Caco-2 (cell line): ENCODE results near the gene ACOT11. TPM values are rescaled to one million over a fixed set of nuclear protein-coding genes. Genes with fewer than 3 reads are reported as not detected.

Experiments used
- BruUV-seq: library from RNA; stranded (reverse); fragments of 400-500 nt; replicated peaks from 2 replicates; lab custom pipeline; 2021; lab: Mats Ljungman, UMichigan
- CTCF ChIA-PET: fragments of 300-600 bp; sonication (Branson Sonifier 250); formaldehyde crosslinking; loops from one replicate; lab custom pipeline; 2022; ENCODE audit warnings: antibody characterized with exemption; lab: Charles Lee
- POLR2A ChIA-PET: fragments of 300-600 bp; sonication (Branson Sonifier 250); formaldehyde crosslinking; loops from one replicate; lab custom pipeline; 2022; ENCODE audit warnings: antibody characterized with exemption; lab: Charles Lee
- DNase-seq, 2 experiments: peaks; one replicate each; pipeline versions ENCODE4 v3.0.0 to v3.0.0-alpha.2; 2020 to 2022
- H3K27me3 ChIP-seq: replicated peaks from 2 replicates; pipeline ENCODE4 v1.6.0; 2011; ENCODE audit warnings: low read length; ENCODE audit not compliant: control insufficient read depth, insufficient read depth
- H3K36me3 ChIP-seq: 2 replicates; pipeline ENCODE4 v1.5.1; 2011; ENCODE audit warnings: low read length; ENCODE audit not compliant: control insufficient read depth, insufficient read depth
- H3K4me1 ChIP-seq: fragments of 250-450 bp; sonication (Bioruptor Pico); 2 replicates; pipeline ENCODE4 v1.5.1; 2020; ENCODE audit warnings: mild to moderate bottlenecking
- H3K4me3 ChIP-seq: 2 replicates; pipeline ENCODE4 v1.5.1; 2011; ENCODE audit warnings: low read depth, mild to moderate bottlenecking, control low read depth, low read length
- H3K9me3 ChIP-seq: fragments of 250-450 bp; sonication (Bioruptor Pico); 2 replicates; pipeline ENCODE4 v1.5.1; 2020; ENCODE audit warnings: mild to moderate bottlenecking, moderate library complexity
- H3K27ac Mint-ChIP-seq: one replicate; pipeline ENCODE4 v1.8.0; 2022; ENCODE audit warnings: mixed read lengths; ENCODE audit not compliant: unreplicated experiment
- H3K27me3 Mint-ChIP-seq: one replicate; pipeline ENCODE4 v1.8.0; 2022; ENCODE audit warnings: mixed read lengths; ENCODE audit not compliant: insufficient read depth, unreplicated experiment
- H3K36me3 Mint-ChIP-seq: one replicate; pipeline ENCODE4 v1.8.0; 2022; ENCODE audit warnings: mild to moderate bottlenecking, mixed read lengths; ENCODE audit not compliant: insufficient read depth, unreplicated experiment
- H3K4me1 Mint-ChIP-seq: one replicate; pipeline ENCODE4 v1.8.0; 2022; ENCODE audit warnings: low read depth, mixed read lengths; ENCODE audit not compliant: unreplicated experiment
- H3K4me3 Mint-ChIP-seq: one replicate; pipeline ENCODE4 v1.8.0; 2022; ENCODE audit warnings: mild to moderate bottlenecking, moderate library complexity, mixed read lengths; ENCODE audit not compliant: unreplicated experiment
- H3K9me3 Mint-ChIP-seq: one replicate; pipeline ENCODE4 v1.8.0; 2022; ENCODE audit warnings: mixed read lengths; ENCODE audit not compliant: unreplicated experiment
- CTCF ChIP-seq, 2 experiments: fragments of 200-600 bp in 1 of 2; IDR thresholded peaks; 1 replicate in 1 of 2; 2 replicates in 1 of 2; pipeline versions ENCODE4 v1.5.1 to v1.8.0; 2011 to 2022; ENCODE audit warnings: antibody characterized with exemption in 1 of 2, control low read depth in 1 of 2, inconsistent platforms in 1 of 2, low read depth in 1 of 2, low read length in 1 of 2, mild to moderate bottlenecking in 1 of 2, moderate library complexity in 1 of 2; ENCODE audit not compliant: insufficient read depth in 1 of 2, severe bottlenecking in 1 of 2, unreplicated experiment in 1 of 2
- intact Hi-C: fragments of 100-400 bp; cut with micrococcal nuclease; formaldehyde crosslinking; loops from one replicate; pipeline ENCODE4 v1.10.0; 2022; ENCODE audit not compliant: unreplicated experiment
- total RNA-seq: library from RNA; stranded (reverse); gene quantifications from 2 replicates; pipeline ENCODE4 v1.2.3, GENCODE V29; 2022

The ACOT11 gene
- total RNA-seq, 1 experiment from 2014 or later, result 4.1 TPM

GRCh38 chr1:54602554-54602953, 54.5 kb downstream of the ACOT11 start:
- no peak overlapping the region for H3K4me3 ChIP-seq
- no peaks in the 10 kb centered on the region for H3K9me3 ChIP-seq
- H3K4me1 ChIP-seq, result no peaks in the 10 kb centered on the region
- ChIA-PET CTCF (no interaction called here), POLR2A (no interaction called here)
- no peak for DNase-seq
- BruUV-seq, result no TSS peak
- no peak overlapping the region for H3K4me3 Mint-ChIP-seq
- no peak for TF ChIP-seq CTCF (IDR thresholded peaks at IDR 0.05; ENCODE audit: insufficient read depth in 1 of 2, low read depth in 1 of 2, low read length in 1 of 2, severe bottlenecking in 1 of 2, unreplicated experiment in 1 of 2)
- peaks cover 5% of the 10 kb centered on the region for H3K36me3 Mint-ChIP-seq
- H3K27me3 ChIP-seq, result no peaks in the 10 kb centered on the region
- H3K36me3 ChIP-seq, result no peaks in the 10 kb centered on the region
- H3K4me1 Mint-ChIP-seq, result no peaks in the 10 kb centered on the region
- H3K27me3 Mint-ChIP-seq, result no peaks in the 10 kb centered on the region
- no peaks in the 10 kb centered on the region for H3K9me3 Mint-ChIP-seq
- intact Hi-C loops, result no loop called here
- H3K27ac Mint-ChIP-seq, result no peak overlapping the region

DNA sequence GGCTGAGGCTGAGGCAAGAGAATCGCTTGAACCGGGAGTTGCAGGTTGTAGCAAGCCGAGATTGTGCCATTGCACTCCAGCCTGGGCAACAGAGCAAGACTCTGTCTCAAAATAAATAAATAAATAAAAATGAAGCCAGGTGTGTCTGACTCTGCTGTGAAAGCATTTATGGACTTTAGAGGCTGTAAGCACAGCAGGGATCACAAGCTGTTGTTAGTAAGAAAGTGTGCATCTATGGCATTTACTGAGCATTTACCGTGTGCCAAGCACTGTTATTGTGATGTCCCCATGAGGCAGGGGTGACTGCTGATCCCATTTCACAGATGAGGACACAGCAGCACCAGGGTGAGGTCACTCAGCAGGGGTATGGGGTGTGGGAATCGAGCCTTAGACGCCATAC, 55.2 kb downstream of the ACOT11 start:
- TF ChIP-seq CTCF (IDR thresholded peaks at IDR 0.05; ENCODE audit: insufficient read depth in 1 of 2, low read depth in 1 of 2, low read length in 1 of 2, severe bottlenecking in 1 of 2, unreplicated experiment in 1 of 2), result no peak
- no TSS peak for BruUV-seq

DNA sequence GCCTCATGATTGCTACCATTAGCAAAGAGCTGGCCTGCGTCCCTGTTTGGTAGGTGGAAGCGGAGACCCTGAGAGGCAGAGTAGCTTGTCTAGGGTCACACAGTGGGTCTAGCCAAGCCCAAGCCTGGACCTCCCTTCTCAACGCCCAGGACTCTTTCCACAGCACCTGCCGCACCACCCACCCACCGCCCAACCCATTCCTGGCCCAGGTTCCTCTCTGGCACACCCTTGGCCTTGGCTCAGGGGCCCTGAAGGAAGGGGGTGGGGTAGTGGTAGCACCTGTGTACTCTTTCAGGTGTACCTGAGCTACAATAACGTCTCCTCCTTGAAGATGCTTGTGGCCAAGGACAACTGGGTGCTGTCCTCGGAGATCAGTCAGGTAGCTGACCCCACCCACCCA, 56.0 kb downstream of the ACOT11 start:
- Mint-ChIP-seq H3K4me1 (no peaks in the 10 kb centered on the region), H3K9me3 (no peaks in the 10 kb centered on the region), H3K36me3 (peaks cover 5% of the 10 kb centered on the region), H3K27me3 (no peaks in the 10 kb centered on the region), H3K4me3 (no peak overlapping the region), H3K27ac (no peak overlapping the region)
- Histone ChIP-seq H3K4me3 (no peak overlapping the region), H3K27me3 (no peaks in the 10 kb centered on the region), H3K36me3 (no peaks in the 10 kb centered on the region), H3K9me3 (no peaks in the 10 kb centered on the region), H3K4me1 (no peaks in the 10 kb centered on the region)
- intact Hi-C loops, result no loop called here
- POLR2A ChIA-PET, result no interaction called here
- CTCF ChIA-PET, result no interaction called here
- DNase-seq, result no peak
- no TSS peak for BruUV-seq
- no peak for TF ChIP-seq CTCF (IDR thresholded peaks at IDR 0.05; ENCODE audit: insufficient read depth in 1 of 2, low read depth in 1 of 2, low read length in 1 of 2, severe bottlenecking in 1 of 2, unreplicated experiment in 1 of 2)

More for the DNA sequence above, 55.2 kb downstream of the ACOT11 start:
- POLR2A ChIA-PET, result no interaction called here
- no peaks in the 10 kb centered on the region for H3K36me3 ChIP-seq
- no peak overlapping the region for H3K4me3 ChIP-seq
- no peaks in the 10 kb centered on the region for H3K4me1 ChIP-seq
- H3K27me3 Mint-ChIP-seq, result no peaks in the 10 kb centered on the region
- no peaks in the 10 kb centered on the region for H3K27me3 ChIP-seq
- H3K9me3 ChIP-seq, result no peaks in the 10 kb centered on the region
- H3K4me1 Mint-ChIP-seq, result no peaks in the 10 kb centered on the region
- no peak overlapping the region for H3K4me3 Mint-ChIP-seq
- H3K36me3 Mint-ChIP-seq, result peaks cover 5% of the 10 kb centered on the region
- DNase-seq, result no peak
- no peak overlapping the region for H3K27ac Mint-ChIP-seq
- CTCF ChIA-PET, result no interaction called here
- no peaks in the 10 kb centered on the region for H3K9me3 Mint-ChIP-seq
- intact Hi-C loops, result no loop called here
